ENCODE data around the gene RNF130. TPM values are rescaled to one million over a fixed set of nuclear protein-coding genes. Genes with fewer than 3 reads are reported as not detected.

Gene RNF130
- total and polyA plus RNA-seq, 2 donors (not counting 1 experiment from before 2014, with no cell fraction given): 14.7 to 32.4 TPM

- Histone ChIP-seq H3K9ac (ENCODE audit: insufficient read depth, low read length) (no peak overlapping the region), H4K20me1 (ENCODE audit: control insufficient read depth, extremely low read depth, insufficient read depth, low read length) (no peaks in the 10 kb centered on the region), H3K27me3 (ENCODE audit: control insufficient read depth, insufficient read depth, low read length) (no peaks in the 10 kb centered on the region), H2AFZ (ENCODE audit: low read length) (no peak overlapping the region), H3K4me2 (ENCODE audit: extremely low read depth, insufficient read depth, low read length) (no peak overlapping the region), H3K36me3 (ENCODE audit: control insufficient read depth, insufficient read depth, low read length) (no peaks in the 10 kb centered on the region), H3K4me1 (ENCODE audit: control insufficient read depth, extremely low read depth, insufficient read depth, low read length) (no peaks in the 10 kb centered on the region), H3K79me2 (ENCODE audit: control insufficient read depth, insufficient read depth, low read length) (no peaks in the 10 kb centered on the region), H3K27ac (ENCODE audit: insufficient read depth, low read length) (no peak overlapping the region), H3K4me3 (replicated peaks in 1 of 4; ENCODE audit: control extremely low read depth in 1 of 4, insufficient read depth in 1 of 4, low read depth in 3 of 4, low read length in 4 of 4) (no peak overlapping the region), H3K9me3 (ENCODE audit: control insufficient read depth, insufficient read depth, low read depth, low read length) (no peaks in the 10 kb centered on the region)
- TF ChIP-seq EZH2 (IDR thresholded peaks at IDR 0.05; ENCODE audit: low read length, missing control alignments) (no peak), CTCF (conservative IDR thresholded peaks at IDR 0.05 in 1 of 2, IDR thresholded peaks at IDR 0.05 in 1 of 2; ENCODE audit: low read depth in 1 of 2, low read length in 2 of 2) (no peak)
- DNase-seq (ENCODE audit: low read depth in 2 of 2): no peak
Observed at GRCh38 chr5:180077594-180078284, 6.2 kb upstream of the RNF130 start.

- no peak for TF ChIP-seq CTCF (conservative IDR thresholded peaks at IDR 0.05 in 1 of 2, IDR thresholded peaks at IDR 0.05 in 1 of 2; ENCODE audit: low read depth in 1 of 2, low read length in 2 of 2)
- Histone ChIP-seq H3K4me2 (ENCODE audit: extremely low read depth, insufficient read depth, low read length) (no peak overlapping the region), H3K4me3 (replicated peaks in 1 of 4; ENCODE audit: control extremely low read depth in 1 of 4, insufficient read depth in 1 of 4, low read depth in 3 of 4, low read length in 4 of 4) (no peak overlapping the region), H3K9me3 (ENCODE audit: control insufficient read depth, insufficient read depth, low read depth, low read length) (no peaks in the 10 kb centered on the region), H4K20me1 (ENCODE audit: control insufficient read depth, extremely low read depth, insufficient read depth, low read length) (no peaks in the 10 kb centered on the region), H2AFZ (ENCODE audit: low read length) (no peak overlapping the region), H3K27ac (ENCODE audit: insufficient read depth, low read length) (no peak overlapping the region), H3K79me2 (ENCODE audit: control insufficient read depth, insufficient read depth, low read length) (no peaks in the 10 kb centered on the region), H3K27me3 (ENCODE audit: control insufficient read depth, insufficient read depth, low read length) (no peaks in the 10 kb centered on the region), H3K9ac (ENCODE audit: insufficient read depth, low read length) (no peak overlapping the region), H3K4me1 (ENCODE audit: control insufficient read depth, extremely low read depth, insufficient read depth, low read length) (no peaks in the 10 kb centered on the region), H3K36me3 (ENCODE audit: control insufficient read depth, insufficient read depth, low read length) (no peaks in the 10 kb centered on the region)
- no peak for DNase-seq (ENCODE audit: low read depth in 2 of 2)
Observed at GRCh38 chr5:180075703-180076102, 4.1 kb upstream of the RNF130 start.

GRCh38 chr5:180074462-180074861, 2.9 kb upstream of the RNF130 start:
- no peak for DNase-seq (ENCODE audit: low read depth in 2 of 2)
- Histone ChIP-seq H3K4me2 (ENCODE audit: extremely low read depth, insufficient read depth, low read length) (no peak overlapping the region), H3K79me2 (ENCODE audit: control insufficient read depth, insufficient read depth, low read length) (no peaks in the 10 kb centered on the region), H3K4me3 (replicated peaks in 1 of 4; ENCODE audit: control extremely low read depth in 1 of 4, insufficient read depth in 1 of 4, low read depth in 3 of 4, low read length in 4 of 4) (no peak overlapping the region), H3K36me3 (ENCODE audit: control insufficient read depth, insufficient read depth, low read length) (no peaks in the 10 kb centered on the region), H3K27me3 (ENCODE audit: control insufficient read depth, insufficient read depth, low read length) (no peaks in the 10 kb centered on the region), H2AFZ (ENCODE audit: low read length) (no peak overlapping the region), H3K9ac (ENCODE audit: insufficient read depth, low read length) (no peak overlapping the region), H3K9me3 (ENCODE audit: control insufficient read depth, insufficient read depth, low read depth, low read length) (no peaks in the 10 kb centered on the region), H3K27ac (ENCODE audit: insufficient read depth, low read length) (no peak overlapping the region), H3K4me1 (ENCODE audit: control insufficient read depth, extremely low read depth, insufficient read depth, low read length) (no peaks in the 10 kb centered on the region), H4K20me1 (ENCODE audit: control insufficient read depth, extremely low read depth, insufficient read depth, low read length) (no peaks in the 10 kb centered on the region)
- no peak for TF ChIP-seq CTCF (conservative IDR thresholded peaks at IDR 0.05 in 1 of 2, IDR thresholded peaks at IDR 0.05 in 1 of 2; ENCODE audit: low read depth in 1 of 2, low read length in 2 of 2)
- TF ChIP-seq EZH2 (IDR thresholded peaks at IDR 0.05; ENCODE audit: low read length, missing control alignments): no peak

Data from fibroblast of lung (primary cell).